Measurements from ENCODE around the gene WDFY3.

DNA sequence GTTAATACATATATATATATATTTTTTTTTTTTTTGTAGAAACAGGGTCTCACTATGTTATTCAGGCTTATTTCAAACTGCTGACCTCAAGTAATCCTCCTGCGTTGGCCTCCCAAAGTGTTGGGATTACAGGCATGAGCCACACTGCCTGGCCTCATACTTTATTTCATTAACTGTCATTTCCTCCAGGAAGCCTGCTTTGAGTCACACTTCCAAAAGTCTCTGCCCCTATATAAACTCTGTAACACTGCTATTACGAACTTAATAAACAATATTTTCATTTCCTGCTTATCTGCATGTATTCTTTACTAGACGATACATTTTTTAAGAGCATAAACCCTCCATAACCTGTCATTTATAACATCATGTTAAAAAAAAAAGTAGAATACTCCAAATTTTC, 167.2 kb downstream of the WDFY3 start:
- TF ChIP-seq, protein P1, sequence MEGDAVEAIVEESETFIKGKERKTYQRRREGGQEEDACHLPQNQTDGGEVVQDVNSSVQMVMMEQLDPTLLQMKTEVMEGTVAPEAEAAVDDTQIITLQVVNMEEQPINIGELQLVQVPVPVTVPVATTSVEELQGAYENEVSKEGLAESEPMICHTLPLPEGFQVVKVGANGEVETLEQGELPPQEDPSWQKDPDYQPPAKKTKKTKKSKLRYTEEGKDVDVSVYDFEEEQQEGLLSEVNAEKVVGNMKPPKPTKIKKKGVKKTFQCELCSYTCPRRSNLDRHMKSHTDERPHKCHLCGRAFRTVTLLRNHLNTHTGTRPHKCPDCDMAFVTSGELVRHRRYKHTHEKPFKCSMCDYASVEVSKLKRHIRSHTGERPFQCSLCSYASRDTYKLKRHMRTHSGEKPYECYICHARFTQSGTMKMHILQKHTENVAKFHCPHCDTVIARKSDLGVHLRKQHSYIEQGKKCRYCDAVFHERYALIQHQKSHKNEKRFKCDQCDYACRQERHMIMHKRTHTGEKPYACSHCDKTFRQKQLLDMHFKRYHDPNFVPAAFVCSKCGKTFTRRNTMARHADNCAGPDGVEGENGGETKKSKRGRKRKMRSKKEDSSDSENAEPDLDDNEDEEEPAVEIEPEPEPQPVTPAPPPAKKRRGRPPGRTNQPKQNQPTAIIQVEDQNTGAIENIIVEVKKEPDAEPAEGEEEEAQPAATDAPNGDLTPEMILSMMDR (IDR thresholded peaks at IDR 0.05): no peak
- TF ChIP-seq POLR2AphosphoS5 (IDR thresholded peaks at IDR 0.05) (no peak), POLR2A (IDR thresholded peaks at IDR 0.05) (no peak), EP300 (IDR thresholded peaks at IDR 0.05) (no peak)

Measured in suprapubic skin (tissue), 4 donors.